OCI-LY3 (cell line): Measurements from ENCODE around the gene NLRP14.

ENCODE experiments used
- H2AFZ ChIP-seq: fragments of 200-600, 300-600 bp; shearing (Covaris generic); 2 replicates; pipeline ENCODE4 v1.6.0; 2014; ENCODE audit warnings: antibody characterized with exemption, low read depth, low read length
- H3K27ac ChIP-seq: fragments of 200-600, 300-600 bp; sonication (generic); 2 replicates; pipeline ENCODE4 v1.5.1; 2014; ENCODE audit warnings: mild to moderate bottlenecking, low read length, moderate library complexity, mixed read lengths
- H3K27me3 ChIP-seq: fragments of 200-600, 300-600 bp; sonication (generic); 2 replicates; pipeline ENCODE4 v1.6.1; 2014; ENCODE audit warnings: low read depth, low read length, mixed read lengths
- H3K36me3 ChIP-seq: fragments of 200-600, 300-600 bp; sonication (generic); replicated peaks from 2 replicates; pipeline ENCODE3; 2014; ENCODE audit warnings: low read depth, low read length, mixed read lengths
- H3K4me1 ChIP-seq: fragments of 300-600, 200-600 bp; sonication (generic); 2 replicates; pipeline ENCODE4 v1.6.1; 2014; ENCODE audit warnings: low read length, mixed read lengths
- H3K4me2 ChIP-seq: fragments of 200-600, 300-600 bp; sonication (generic); 2 replicates; pipeline ENCODE4 v1.6.1; 2014; ENCODE audit warnings: low read length, mixed read lengths
- H3K4me3 ChIP-seq: fragments of 300-600, 200-600 bp; sonication (generic); 2 replicates; pipeline ENCODE4 v1.5.1; 2014; ENCODE audit warnings: antibody characterized with exemption, mild to moderate bottlenecking, low read length, moderate library complexity
- H3K79me2 ChIP-seq: fragments of 300-600, 200-600 bp; shearing (Covaris generic); 2 replicates; pipeline ENCODE4 v1.6.1; 2014; ENCODE audit warnings: mild to moderate bottlenecking, low read length, mixed read lengths
- H3K9ac ChIP-seq: fragments of 300-600, 200-600 bp; shearing (Covaris generic); 2 replicates; pipeline ENCODE4 v1.6.0; 2014; ENCODE audit warnings: mild to moderate bottlenecking, low read length, moderate library complexity
- H3K9me3 ChIP-seq: fragments of 200-600, 300-600 bp; shearing (Covaris generic); 2 replicates; pipeline ENCODE4 v1.6.1; 2014; ENCODE audit warnings: low read length, mixed read lengths; ENCODE audit not compliant: insufficient read depth
- H4K20me1 ChIP-seq: fragments of 200-600, 300-600 bp; sonication (generic); 2 replicates; pipeline ENCODE4 v1.6.1; 2016; ENCODE audit warnings: low read length, mixed read lengths; ENCODE audit not compliant: insufficient read depth
- CTCF ChIP-seq: fragments of 200-600, 300-600 bp; sonication (generic); IDR thresholded peaks from 2 replicates; pipeline ENCODE4 v1.5.1; 2014; ENCODE audit warnings: antibody characterized with exemption, low read length, low read depth
- EZH2phosphoT487 ChIP-seq: fragments of 200-600 bp; shearing (Covaris generic); IDR thresholded peaks from 2 replicates; pipeline ENCODE4 v1.6.1; 2018; ENCODE audit warnings: antibody characterized with exemption, mixed run types, low read depth

NLRP14 gene

GRCh38 chr11:6988506-6988905, 31.8 kb upstream of the NLRP14 start:
- Histone ChIP-seq H2AFZ (no peak overlapping the region), H3K4me1 (0 out of 2 replicates have a peak, but pooled peaks cover 5% of the 10 kb centered on the region), H3K27ac (no peak overlapping the region), H3K4me3 (no peak overlapping the region), H3K79me2 (no peaks in the 10 kb centered on the region), H3K9ac (no peak overlapping the region), H4K20me1 (no peaks in the 10 kb centered on the region), H3K4me2 (no peak overlapping the region), H3K27me3 (no peaks in the 10 kb centered on the region), H3K9me3 (no peaks in the 10 kb centered on the region), H3K36me3 (peaks cover 6% of the 10 kb centered on the region)
- TF ChIP-seq CTCF (no peak), EZH2phosphoT487 (no peak)

DNA sequence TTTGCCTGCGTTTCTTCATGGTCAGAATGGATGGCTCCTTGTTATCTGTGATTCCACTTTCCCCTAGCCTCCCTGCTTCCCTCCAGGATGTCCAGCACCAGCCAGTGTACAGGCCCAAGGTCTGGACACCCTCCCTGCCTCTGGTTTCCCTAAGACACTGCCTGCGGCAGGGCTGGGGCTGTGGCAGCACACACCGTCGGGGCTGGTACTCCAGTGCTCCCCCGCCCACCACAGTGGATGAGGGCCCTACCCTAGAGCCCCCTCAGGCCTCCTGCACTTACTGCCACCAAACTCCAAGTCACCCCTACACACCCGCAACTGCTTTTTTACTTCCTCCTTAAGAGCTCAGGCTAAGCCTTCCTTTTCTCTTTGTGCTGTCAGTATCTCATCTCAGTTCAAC, 29.1 kb upstream of the NLRP14 start:
- 0 out of 2 replicates have a peak, but pooled peaks cover 5% of the 10 kb centered on the region for H3K4me1 ChIP-seq
- H3K9me3 ChIP-seq, result no peaks in the 10 kb centered on the region
- H3K4me3 ChIP-seq, result no peak overlapping the region
- H3K9ac ChIP-seq, result no peak overlapping the region
- no peaks in the 10 kb centered on the region for H3K27me3 ChIP-seq
- H3K27ac ChIP-seq, result no peak overlapping the region
- peaks cover 3% of the 10 kb centered on the region for H3K36me3 ChIP-seq
- no peak overlapping the region for H3K4me2 ChIP-seq
- no peaks in the 10 kb centered on the region for H3K79me2 ChIP-seq
- no peaks in the 10 kb centered on the region for H4K20me1 ChIP-seq
- no peak overlapping the region for H2AFZ ChIP-seq
- no peak for TF ChIP-seq EZH2phosphoT487
- no peak for TF ChIP-seq CTCF

GRCh38 chr11:6992026-6992425, 28.3 kb upstream of the NLRP14 start:
- 0 out of 2 replicates have a peak, but pooled peaks cover 5% of the 10 kb centered on the region for H3K4me1 ChIP-seq
- no peaks in the 10 kb centered on the region for H3K27me3 ChIP-seq
- H3K79me2 ChIP-seq, result no peaks in the 10 kb centered on the region
- TF ChIP-seq CTCF, result no peak
- no peak for TF ChIP-seq EZH2phosphoT487
- no peak overlapping the region for H3K27ac ChIP-seq
- no peak overlapping the region for H2AFZ ChIP-seq
- H3K36me3 ChIP-seq, result peaks cover 3% of the 10 kb centered on the region
- H3K4me2 ChIP-seq, result no peak overlapping the region
- H4K20me1 ChIP-seq, result no peaks in the 10 kb centered on the region
- no peak overlapping the region for H3K9ac ChIP-seq
- no peaks in the 10 kb centered on the region for H3K9me3 ChIP-seq
- H3K4me3 ChIP-seq, result no peak overlapping the region

DNA sequence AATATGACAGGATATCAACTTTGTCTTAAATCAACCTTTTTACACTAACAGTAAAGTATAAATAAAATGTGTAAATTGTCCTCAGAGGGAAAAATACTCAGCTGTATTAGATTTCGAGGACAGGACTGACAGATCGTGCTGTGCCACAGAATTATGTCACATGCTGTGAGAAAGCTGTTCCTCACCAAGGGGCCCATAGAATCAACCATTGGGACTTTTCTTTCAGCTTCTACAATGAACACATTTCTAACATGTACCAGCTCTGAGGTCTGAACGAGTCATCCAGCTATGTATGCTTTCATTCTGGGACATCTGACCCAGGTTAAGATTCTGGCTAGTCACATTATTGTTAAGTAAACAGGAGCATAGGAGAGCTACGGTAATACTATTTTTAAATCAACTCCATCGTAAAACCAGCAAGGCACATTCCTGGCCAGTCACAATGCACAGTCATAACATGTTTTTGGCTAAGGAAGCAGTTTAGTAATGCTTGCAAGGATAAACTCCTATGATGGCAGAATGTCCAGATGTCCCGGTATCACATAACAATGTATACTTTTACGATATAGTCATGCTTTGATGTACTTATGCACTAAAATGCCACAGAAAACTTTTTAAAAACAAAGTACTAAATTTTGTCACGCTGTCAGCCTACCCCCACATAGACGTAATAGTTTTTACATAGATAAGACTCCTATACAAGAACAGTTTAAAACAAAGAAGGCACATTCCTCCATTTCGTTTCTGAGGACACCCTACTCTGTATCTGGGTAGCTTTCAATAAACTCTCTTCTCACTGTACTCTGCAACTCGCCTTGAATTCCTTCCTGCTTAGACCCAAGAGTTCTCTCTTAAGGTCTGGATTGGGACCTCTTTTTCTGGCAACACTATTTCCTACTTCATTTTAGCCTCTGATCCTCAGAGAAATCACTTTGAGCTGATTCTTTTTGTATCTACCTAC, 27.5 kb upstream of the NLRP14 start:
- H3K79me2 ChIP-seq, result no peaks in the 10 kb centered on the region
- H4K20me1 ChIP-seq, result no peaks in the 10 kb centered on the region
- peaks cover 3% of the 10 kb centered on the region for H3K36me3 ChIP-seq
- peaks cover 11% of the 10 kb centered on the region; the same call in 1 of the 2 replicates for H3K4me1 ChIP-seq
- TF ChIP-seq EZH2phosphoT487 (no peak), CTCF (no peak)
- H3K9ac ChIP-seq, result no peak overlapping the region
- no peak overlapping the region for H2AFZ ChIP-seq
- H3K9me3 ChIP-seq, result no peaks in the 10 kb centered on the region
- no peak overlapping the region for H3K27ac ChIP-seq
- no peak overlapping the region for H3K4me3 ChIP-seq
- no peak overlapping the region for H3K4me2 ChIP-seq
- H3K27me3 ChIP-seq, result no peaks in the 10 kb centered on the region
